DMS153 (cell line): ENCODE measurements around the gene STAC.
"Not testable (repeated sequence)": the region's sequence is repeated elsewhere in the genome, so short reads cannot be mapped to it uniquely, and the experiment has no call there.

Experiments
- DNase-seq: peaks from one replicate; lab custom pipeline; 2025; lab: John Stamatoyannopoulos, UW

Gene STAC

DNA sequence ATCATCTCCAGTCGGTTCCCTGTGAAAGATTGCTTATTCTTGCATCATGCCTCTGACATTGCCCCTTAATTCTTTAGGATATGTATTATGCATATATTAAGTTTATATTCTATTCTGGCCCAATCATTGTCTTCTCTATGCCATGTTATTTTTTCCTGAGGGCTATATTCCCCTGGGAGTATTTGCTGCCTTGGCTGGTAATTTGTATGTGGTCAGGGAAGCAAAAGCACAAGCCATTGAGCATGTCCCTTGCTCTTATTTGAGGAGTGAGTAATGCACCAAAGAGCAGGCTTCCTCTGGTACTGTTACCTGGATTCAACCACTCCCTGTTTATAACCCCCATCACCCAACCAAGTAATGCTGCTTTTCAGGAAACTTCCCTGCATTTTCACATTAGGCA is 36.3 kb downstream of the STAC start:
- DNase-seq, result peak; percentile 6

DNA sequence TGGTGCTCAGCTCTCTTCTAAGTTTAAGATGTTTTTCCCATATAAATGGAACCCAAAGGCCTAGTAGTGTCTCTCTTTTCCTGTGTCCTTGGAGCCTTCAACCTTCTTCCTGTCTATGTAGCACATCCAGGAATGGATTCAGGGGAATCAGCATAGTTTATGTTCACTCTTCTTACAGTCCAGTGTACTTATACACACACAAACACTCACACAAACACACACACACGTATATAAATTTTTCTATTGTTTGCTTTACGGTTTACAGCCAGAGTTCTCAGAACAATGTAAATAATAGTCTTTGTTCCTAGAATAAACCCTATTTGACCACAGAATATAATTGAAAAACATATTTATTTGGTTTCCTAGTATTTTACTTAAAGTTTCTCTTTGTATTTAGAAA is 36.9 kb downstream of the STAC start:
- DNase-seq, result no peak

DNA sequence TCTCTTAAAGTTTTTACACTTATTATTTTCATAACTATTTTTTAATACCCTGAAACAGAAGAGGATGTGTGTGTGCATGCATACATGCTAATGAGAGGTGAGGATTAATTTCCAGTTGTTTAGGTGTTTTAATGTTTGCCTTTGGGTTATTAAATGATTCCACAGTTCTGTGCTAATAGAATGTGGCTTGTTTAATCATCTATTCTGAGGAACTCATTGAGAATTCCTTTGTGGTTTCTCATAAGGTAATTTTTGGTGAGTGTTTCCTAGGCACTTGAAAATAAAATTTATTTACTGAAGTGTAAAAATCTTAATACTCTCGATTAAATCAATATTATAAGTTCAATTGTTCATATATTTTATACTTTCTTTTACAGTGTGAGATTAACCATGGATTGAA is 38.0 kb downstream of the STAC start:
- DNase-seq, result no peak

DNA sequence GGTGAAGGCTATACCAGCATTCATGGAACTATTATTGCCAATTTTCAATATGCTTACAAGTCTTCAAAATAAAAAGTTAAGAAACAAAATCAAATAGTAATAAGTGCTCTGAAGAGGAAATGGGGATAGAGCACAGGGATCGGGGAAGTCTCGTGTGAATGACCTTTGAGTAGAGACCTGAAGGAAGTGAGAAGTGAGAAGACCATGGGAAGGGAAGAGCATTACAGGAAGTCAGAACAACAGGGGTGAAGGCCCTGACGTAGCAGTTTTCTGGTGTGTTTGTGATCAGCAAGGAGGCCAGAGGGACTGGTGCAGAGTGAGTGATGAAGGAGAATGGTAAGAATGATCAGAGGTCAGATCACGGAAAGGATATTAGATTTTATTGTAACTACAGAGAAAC is 48.1 kb downstream of the STAC start:
- DNase-seq, result no peak

DNA sequence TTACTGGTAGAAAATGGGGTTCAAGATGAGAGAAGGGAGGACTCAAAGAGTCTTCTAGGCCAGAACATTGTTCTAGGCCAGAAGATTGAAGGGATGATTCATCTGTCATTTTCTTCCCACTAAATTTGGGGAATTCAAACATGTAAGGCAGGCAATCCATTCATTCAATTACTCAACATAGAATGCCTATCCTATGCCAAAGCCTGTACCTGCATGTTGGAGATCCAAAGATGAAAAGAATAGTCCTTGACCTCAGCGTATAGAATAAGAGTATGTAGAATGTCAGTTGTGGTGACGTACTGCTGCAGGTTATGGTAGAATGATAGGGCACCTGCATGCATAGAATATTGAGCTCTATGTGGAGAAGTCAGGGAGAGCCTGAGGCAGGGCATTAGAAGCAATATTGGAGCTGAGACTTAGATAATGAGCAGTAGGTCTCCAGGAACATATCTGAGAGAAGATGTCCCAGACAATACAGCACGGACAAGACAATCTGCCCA is 49.7 kb downstream of the STAC start:
- DNase-seq, result no peak

DNA sequence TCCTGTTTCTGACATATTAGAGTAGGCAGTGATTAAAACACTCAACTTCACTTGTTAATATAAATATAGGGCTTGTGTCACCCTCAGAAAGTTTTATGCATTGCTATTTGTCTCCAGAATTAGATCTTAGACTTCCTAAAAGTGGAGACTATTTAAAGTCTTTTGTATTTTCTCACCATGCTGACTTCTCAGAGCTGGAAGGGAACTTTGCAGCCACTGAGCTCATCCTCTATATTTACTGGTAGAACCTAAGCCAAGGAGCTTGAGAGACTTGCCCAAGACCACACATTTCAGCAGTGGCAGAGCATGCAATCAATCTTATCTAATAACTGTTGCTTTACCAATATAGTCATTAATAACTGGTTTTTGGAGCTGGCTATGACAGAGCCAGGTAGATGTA is 53.2 kb downstream of the STAC start:
- DNase-seq, result no peak

DNA sequence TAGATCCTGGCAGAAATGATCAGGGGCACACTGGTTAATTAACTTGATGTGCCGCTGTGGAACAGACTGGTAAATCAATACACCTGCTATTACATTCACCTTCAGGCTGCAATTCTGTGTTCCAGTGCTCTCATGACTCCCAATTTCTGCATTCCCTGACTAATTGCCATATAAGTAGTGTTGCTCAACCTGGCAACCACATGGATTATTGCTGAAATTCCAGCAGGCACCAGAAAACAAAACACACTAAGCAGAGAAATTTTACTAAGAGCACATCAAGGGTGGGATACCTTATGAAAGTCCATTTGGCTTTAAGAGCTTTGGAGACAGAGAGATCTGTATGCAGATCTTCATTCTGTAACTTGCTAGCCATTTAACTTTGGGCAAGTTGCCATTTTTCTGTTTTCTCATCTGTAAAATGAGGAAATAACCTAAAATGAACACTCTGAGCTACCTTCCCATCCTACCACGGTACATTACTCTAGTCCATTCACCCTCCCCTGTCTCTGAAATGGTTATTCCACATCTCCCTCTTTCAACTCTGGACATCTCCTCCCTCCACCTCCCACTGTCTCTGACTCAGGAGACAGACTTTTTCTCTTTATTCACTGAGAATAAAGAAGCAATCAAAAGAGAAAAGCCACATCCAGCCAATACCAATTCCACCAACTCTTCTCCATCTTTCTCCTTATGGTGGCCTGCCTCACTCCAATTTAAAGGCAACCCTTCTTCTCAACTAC is 54.6 kb downstream of the STAC start:
- no peak for DNase-seq

DNA sequence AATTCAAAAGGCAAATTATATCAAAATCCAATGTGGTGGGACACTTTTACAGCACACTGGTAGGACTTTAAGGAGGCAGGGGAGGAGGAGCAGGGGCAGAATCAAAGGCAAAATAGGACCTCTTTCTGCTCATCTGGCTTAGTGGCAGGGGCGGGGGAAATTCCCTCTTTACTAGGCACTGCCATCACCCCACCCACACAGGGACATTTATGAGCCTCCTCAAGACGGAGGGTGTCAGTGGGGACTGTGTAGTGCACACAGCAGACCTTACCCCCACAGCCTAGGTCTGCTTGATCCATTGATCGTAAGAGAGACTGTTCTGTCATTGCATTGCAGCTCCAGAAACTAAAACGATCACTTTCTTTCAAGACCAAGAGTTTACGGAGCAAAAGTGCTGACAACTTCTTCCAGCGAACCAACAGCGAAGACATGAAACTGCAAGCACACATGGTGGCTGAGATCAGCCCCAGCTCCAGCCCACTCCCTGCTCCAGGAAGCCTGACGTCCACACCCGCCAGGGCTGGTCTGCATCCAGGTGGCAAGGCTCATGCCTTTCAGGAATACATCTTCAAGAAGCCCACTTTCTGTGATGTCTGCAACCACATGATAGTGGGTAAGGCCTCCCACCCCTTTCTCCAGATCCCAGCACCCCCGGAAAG is 62.9 kb downstream of the STAC start:
- no peak for DNase-seq

DNA sequence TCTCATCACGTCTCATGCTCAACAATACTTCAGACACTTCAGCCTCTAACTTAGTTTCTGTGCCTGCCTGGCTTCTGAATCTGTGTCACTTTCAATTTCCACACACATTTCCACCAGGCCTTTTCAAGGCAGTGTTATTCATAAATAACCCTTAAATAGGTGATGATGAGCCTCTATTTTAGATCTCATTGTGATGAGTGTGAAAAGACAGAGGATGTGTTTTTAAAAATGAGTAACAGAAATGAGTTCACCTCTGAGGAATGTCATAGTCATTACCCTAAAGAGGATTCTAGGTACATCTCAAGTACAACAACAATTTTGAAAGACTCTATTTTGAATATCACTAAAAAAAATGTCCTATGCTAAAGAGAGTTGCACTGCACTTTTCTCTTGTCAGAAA is 64.6 kb downstream of the STAC start:
- no peak for DNase-seq

DNA sequence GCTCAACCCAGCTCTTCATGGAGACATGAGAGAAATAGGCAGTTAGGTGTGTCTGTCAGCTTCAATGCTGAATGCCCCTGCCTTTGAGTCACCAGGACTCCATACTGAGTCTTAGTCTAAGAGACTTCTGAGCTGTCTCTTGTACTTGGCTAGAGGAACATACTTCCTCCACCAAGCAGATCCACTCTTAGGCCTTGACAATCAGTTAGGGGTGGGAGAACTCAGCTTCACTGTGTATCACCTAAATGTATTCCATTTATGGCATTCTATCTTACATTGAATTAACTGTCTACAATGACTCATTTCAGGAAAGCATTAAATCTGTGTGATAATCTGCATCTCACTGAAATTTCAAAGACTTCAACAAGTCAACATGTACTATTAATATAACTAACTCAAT is 66.0 kb downstream of the STAC start:
- DNase-seq, result no peak

DNA sequence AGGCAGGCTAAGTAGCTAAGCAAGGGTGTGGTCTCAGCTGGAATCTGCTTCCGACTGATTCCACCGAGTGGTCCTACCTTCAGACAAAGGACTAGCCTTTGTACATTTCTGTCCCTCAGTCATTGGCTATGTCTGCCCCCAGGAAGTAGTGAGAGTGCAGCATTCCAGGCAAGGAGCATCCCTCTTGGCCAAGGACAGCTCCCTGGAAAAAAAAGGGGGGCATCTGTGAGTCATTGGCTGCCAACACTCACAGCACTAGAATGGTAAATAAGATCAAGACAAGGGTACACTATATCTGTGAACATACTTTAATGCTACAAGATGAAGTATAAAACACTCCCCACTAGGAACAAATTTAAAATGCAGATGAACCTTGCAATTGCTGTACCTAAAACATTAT is 66.8 kb downstream of the STAC start:
- no peak for DNase-seq

DNA sequence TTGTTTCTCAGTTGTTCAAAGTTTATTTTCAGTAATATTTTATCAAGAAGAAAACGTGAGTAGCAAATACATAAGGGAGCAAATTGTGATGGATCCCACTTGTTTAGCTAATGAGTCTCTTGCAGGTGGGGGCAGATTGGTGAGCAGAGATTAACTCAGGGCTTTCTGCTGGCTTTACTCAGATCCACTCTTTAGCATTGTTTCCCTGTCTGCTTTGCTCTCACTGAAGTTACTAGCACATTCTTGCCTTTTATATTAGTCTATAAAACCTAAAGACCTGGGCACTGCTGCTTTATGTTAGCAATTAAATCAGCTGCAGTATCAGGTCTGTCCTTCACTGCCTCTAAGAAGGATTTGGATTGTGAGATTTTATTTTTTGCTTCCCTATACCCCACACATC is 71.5 kb downstream of the STAC start:
- no peak for DNase-seq

DNA sequence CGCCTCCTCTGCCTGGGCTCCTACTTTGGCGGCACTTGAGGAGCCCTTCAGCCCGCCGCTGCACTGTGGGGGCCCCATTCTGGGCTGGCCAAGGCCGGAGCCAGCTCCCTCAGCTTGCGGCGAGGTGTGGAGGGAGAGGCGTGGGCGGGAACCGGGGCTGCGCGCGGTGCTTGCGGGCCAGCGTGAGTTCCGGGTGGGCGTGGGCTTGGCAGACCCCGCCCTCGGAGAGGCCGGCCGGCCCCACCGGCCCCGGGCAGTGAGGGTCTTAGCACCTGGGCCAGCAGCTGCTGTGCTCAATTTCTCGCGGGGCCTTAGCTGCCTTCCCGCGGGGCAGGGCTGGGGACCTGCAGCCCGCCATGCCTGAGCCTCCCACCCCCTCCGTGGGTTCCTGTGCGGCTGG is 72.9 kb downstream of the STAC start:
- not testable (repeated sequence) for DNase-seq

DNA sequence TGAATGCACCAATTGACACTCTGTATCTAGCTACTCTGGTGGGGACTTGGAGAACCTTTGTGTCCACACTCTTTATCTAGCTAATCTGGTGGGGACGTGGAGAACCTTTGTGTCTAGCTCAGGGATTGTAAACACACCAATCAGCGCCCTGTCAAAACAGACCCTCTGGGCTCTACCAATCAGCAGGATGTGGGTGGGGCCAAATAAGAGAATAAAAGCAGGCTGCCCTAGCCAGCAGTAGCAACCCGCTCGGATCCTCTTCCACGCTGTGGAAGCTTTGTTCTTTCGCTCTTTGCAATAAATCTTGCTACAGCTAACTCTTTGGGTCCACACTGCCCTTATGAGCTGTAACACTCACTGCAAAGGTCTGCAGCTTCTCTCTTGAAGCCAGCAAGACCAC is 73.6 kb downstream of the STAC start:
- DNase-seq, result not testable (repeated sequence)

DNA sequence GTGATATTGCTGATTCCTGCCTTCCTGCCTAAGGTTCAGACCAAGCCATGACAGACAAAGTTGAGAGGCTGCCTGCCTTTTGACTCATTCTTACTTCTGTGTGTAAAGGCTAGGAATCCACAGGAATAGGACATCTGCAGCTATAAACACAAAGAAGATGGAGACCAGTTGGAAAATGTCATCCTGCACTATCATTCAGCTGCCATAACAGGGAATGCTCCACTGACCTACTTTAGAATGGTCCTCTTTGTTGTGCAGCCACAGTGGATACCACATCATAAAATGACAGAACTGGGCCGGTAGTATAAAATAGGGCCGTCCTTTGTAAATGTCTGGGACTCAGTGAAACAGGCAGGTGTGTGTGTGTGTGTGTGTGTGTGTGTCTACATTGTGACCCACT is 75.1 kb downstream of the STAC start:
- no peak for DNase-seq

DNA sequence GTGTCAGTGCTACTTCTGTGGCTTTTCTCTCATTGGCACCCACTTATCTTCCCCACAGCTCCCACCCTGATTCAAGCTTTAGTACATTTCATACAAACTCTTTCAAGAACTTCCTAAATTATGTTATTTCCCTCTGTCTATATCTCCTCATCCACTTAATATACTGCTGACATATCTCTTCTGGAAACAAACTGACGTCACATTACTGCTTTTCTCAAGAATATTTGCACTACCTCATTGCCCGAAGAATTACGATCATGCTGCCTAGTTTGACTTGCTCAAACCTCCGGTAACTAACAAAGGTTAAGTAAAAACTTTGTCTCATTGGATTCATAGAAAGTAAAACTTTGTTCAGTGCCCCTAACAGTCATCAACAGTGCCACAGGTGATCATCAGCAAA is 76.5 kb downstream of the STAC start:
- no peak for DNase-seq

DNA sequence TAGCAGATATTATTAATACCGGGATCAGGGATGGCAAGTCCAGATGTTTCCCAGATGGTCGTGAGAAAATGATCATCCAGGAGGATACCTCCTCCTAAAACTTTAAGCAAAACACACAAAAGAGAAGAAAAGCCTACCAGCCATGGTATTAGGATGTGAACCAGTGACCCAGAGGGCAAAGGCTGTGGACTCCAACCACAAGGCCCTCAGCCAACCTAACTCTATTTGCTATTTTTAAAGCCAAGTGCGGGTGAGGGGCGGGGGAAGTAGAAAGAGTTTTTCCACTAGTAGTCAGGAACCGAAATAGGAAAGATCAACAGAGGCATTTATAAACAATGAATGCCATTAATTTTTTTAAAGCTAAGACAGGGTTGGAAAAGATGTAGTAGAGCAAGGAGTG is 77.4 kb downstream of the STAC start:
- no peak for DNase-seq

DNA sequence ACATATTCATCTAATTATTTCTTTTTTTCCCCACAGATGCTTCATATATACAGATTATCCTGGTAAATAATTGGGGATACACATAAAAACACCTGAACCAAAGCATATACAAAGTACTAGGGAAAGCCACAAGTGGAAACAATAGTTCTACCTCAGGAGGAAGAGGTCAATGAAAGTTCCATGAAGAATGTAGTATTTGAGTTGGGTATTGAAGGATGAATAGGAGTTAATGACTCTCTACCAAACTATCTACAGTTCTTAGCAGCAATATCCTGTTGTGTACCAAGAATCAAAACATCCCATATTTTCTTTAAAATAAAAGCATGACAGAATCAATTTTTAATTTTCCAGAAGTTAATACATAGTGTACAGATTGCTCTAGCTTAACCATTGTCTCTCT is 78.9 kb downstream of the STAC start:
- DNase-seq, result no peak

DNA sequence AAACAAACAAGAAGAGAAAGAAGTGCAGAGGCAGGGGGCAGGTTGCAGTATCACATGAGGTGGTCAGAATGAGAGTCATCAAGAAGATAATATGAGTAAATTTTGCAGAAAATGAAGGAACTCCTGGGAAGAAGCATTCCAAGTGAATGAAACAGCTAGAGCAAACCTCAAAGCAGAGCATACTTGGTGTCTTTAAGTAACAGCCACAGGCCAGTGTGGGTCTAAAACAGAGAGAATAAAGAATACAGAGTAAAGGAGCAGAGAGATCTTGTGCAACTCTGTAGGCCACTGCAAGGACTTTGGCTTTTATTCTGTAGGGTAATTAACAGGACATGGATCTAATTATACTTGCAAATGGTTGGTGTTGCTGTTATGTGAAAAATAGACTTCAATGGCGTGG is 81.3 kb downstream of the STAC start:
- DNase-seq, result no peak

DNA sequence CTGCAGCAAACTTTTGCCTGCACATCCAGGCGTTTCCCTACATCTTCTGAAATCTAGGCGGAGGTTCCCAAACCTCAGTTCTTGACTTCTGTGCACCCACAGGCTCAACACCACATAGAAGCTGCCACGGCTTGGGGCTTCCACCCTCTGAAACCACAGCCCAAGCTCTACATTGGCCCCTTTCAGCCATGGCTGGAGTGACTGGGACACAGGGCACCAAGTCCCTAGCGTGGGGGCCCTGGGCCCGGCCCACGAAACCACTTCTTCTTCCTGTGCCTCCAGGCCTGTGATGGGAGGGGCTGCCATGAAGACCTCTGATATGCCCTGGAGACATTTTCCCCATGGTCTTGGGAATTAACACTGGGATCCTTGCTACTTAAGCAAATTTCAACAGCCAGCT is 91.7 kb downstream of the STAC start:
- not testable (repeated sequence) for DNase-seq

DNA sequence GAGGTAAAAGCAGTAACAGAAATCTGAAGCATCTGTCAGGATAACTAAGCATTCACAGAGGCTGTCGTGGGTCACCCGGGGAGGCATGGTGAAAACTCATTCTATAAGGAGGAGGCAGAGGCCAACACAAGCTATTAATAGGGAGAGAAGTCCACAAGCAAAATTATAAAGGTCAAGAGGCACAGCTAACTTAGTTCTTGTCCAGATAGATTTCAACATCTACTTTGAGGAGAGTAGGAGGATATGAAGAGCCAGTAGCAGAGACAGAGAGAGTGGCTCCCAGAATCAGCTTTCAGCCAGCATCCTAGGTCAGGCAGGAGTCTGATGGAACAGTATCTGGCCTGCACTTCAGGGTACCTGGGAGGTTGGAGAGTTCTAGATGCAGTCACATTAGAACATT is 95.3 kb downstream of the STAC start:
- no peak for DNase-seq

DNA sequence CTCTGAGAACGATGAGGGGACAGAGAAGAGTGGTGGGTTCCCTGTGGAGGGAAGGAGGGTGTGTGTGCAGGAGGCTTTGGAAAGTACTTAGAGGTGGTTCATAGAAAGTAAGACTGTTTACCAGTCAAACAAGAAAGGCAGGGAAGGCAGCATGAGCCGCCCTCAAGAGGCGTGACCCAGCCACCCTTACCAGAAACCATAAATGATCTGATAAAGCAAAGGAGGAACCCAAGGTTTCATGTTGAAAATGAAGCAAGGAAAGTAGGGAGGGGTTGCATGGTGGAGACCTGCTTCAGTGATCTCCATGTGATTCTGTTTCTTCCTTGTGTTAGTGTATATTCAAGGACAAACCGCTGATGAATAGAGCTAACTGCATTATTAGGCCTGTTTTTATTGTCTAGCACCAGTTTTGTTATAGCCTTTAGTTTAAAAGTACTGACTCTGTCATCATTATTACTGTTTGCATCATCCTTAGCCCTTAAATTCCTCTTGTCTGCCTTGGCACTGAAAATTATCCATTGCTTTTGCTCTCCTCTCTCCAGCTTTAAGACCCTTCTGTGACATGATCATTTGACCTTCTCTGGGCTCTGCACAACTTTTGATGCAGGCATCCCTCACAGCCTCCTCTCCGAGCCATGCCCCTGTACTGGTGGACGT is 96.1 kb downstream of the STAC start:
- no peak for DNase-seq

DNA sequence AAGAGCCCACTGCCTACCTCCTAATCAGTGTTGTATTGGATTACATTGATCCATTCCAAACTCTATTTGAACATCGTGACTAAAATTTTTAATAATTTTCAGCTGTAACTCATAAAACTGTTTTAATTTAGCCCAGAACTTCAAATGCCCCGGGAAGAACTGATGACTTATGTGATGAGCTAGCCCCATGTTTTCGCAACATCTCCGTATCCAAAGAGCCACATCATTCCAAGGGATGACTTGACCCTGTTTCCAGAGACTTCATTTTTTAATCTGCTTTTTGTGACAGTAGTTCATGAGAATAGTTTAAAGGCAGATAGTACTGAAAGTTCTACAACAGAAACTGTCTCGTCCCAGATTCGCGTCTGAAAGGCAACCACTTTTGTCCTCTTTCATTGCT is 97.4 kb downstream of the STAC start:
- no peak for DNase-seq
